SW480 (cell line): ENCODE data around the gene FAM200A.
"Not testable (repeated sequence)": the region's sequence is repeated elsewhere in the genome, so short reads cannot be mapped to it uniquely, and the experiment has no call there.

Experiments used
- DNase-seq: peaks from one replicate; pipeline ENCODE4 v3.0.0-alpha.2; 2016; ENCODE audit warnings: low spot score

The FAM200A gene

GRCh38 chr7:99504281-99504602 is 47.7 kb downstream of the FAM200A start:
- DNase-seq = no peak

GRCh38 chr7:99501236-99501635 is 50.7 kb downstream of the FAM200A start:
- DNase-seq = not testable (repeated sequence)

- no peak for DNase-seq
Observed at GRCh38 chr7:99500637-99501009, 51.3 kb downstream of the FAM200A start.

GRCh38 chr7:99499721-99500636 is 51.9 kb downstream of the FAM200A start, which contains the start of gene ZNF394:
Gene ZNF394 (minus strand): TSS chr7:99500281. CDS start chr7:99500093, 188 bp downstream.
- DNase-seq = peak; percentile 95

GRCh38 chr7:99499371-99499720 is 52.6 kb downstream of the FAM200A start:
- DNase-seq = peak; percentile 42

- no peak for DNase-seq
Observed at GRCh38 chr7:99498546-99498944, 53.4 kb downstream of the FAM200A start.

- no peak for DNase-seq
Observed at GRCh38 chr7:99497766-99498545, 54.0 kb downstream of the FAM200A start.
